Smooth muscle cell of the coronary artery (primary cell): ENCODE data around the gene RBM27. TPM values are rescaled to one million over a fixed set of nuclear protein-coding genes. Genes with fewer than 3 reads are reported as not detected.

ENCODE experiments used
- total RNA-seq: library from RNA; depleted of rRNA; stranded (reverse); fragments of >200 nt; gene quantifications from 2 replicates; pipeline ENCODE4 v1.2.3, GENCODE V29; 2014; ENCODE audit warnings: low replicate concordance

Gene RBM27
- 17.8 and 31.5 TPM in 2 replicates for total RNA-seq

GRCh38 chr5:146203011-146203871 lies at the start of gene RBM27:
TSS of gene RBM27 (plus strand) at chr5:146203605. CDS start at chr5:146203766, 161 bp downstream.

Other genes with a start within 250 kb of the RBM27 start
- not detected in 2 replicates for gene PLAC8L1, start 98.0 kb upstream of the RBM27 start, total RNA-seq
- gene LARS1, start 21.0 kb upstream of the RBM27 start, total RNA-seq: 108 and 123 TPM in 2 replicates
- gene POU4F3, start 135.2 kb downstream of the RBM27 start, total RNA-seq: 0.08 TPM in 1 of 2 replicates, not detected in the other
- gene TCERG1, start 243.7 kb downstream of the RBM27 start, total RNA-seq: 8.2 and 19.3 TPM in 2 replicates